ENCODE data around the gene ACLY. TPM values are rescaled to one million over a fixed set of nuclear protein-coding genes. Genes with fewer than 3 reads are reported as not detected.

ACLY gene
- total RNA-seq, 1 experiment from 2014 or later: 279 TPM

DNA sequence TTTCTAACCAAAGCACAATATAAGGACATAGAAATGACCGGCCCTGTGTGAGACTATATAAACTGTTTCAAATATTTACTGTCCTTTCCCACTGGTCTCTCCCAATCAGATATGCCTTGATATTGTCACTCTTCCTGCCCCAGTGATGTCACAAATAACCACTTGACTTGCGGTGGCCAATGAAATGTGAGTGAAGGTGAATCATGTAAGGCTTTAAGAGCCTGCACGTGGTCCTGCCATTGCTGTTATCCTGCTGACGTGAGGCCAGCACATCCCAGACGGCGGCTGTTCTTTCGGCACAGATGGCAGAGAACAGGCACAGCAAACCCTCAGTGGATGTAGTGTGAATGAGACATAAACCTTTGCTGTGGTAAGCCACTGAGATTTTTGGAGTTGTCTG is 48.1 kb downstream of the ACLY start:
- Histone ChIP-seq H3K9me3 (ENCODE audit: control insufficient read depth, low read depth, low read length) (no peaks in the 10 kb centered on the region), H3T11ph (ENCODE audit: low read length) (no peak overlapping the region), H4K20me1 (ENCODE audit: control insufficient read depth, insufficient read depth, insufficient read length) (no peaks in the 10 kb centered on the region), H2BK15ac (ENCODE audit: low read depth, low read length) (no peak overlapping the region), H4K8ac (replicated peaks; ENCODE audit: insufficient read length, low read depth, low read length) (no peak overlapping the region), H2BK12ac (ENCODE audit: insufficient read length, low read depth, low read length) (no peak overlapping the region), H3K4me2 (ENCODE audit: insufficient read depth, insufficient read length, low read length) (no peak overlapping the region), H3K56ac (ENCODE audit: insufficient read length, low read depth, low read length) (no peak overlapping the region), H3K4me1 (ENCODE audit: insufficient read depth, low read length) (no peaks in the 10 kb centered on the region), H3K23ac (ENCODE audit: insufficient read length, low read depth, low read length) (no peak overlapping the region), H2BK5ac (ENCODE audit: insufficient read length, low read length) (no peak overlapping the region), H4K5ac (ENCODE audit: insufficient read length, low read depth, low read length) (no peak overlapping the region), H3K14ac (ENCODE audit: insufficient read depth, low read length) (no peak overlapping the region), H3K9ac (ENCODE audit: extremely low read depth, insufficient read length, low read length) (no peak overlapping the region), H3K79me1 (ENCODE audit: insufficient read depth, low read depth, low read length, poor library complexity, severe bottlenecking) (no peaks in the 10 kb centered on the region), H2AFZ (ENCODE audit: low read length) (no peak overlapping the region), H3K4ac (ENCODE audit: low read depth, low read length) (no peak overlapping the region), H2AK5ac (ENCODE audit: insufficient read length, low read length) (no peak overlapping the region), H2BK20ac (ENCODE audit: low read depth, low read length, poor library complexity, severe bottlenecking) (no peak overlapping the region), H3K27ac (ENCODE audit: insufficient read length, low read depth, low read length) (no peak overlapping the region), H3K18ac (ENCODE audit: insufficient read length, low read depth, low read length) (no peak overlapping the region), H3K27me3 (ENCODE audit: insufficient read depth, low read length) (no peaks in the 10 kb centered on the region), H3K23me2 (ENCODE audit: insufficient read length, low read depth, low read length, poor library complexity, severe bottlenecking) (no peaks in the 10 kb centered on the region), H3K79me2 (ENCODE audit: insufficient read depth, low read length) (no peaks in the 10 kb centered on the region), H4K91ac (ENCODE audit: insufficient read length, low read depth, low read length) (no peak overlapping the region), H2BK120ac (ENCODE audit: low read depth, low read length, poor library complexity, severe bottlenecking) (no peak overlapping the region)
- H3K9me3 Mint-ChIP-seq: no peaks in the 10 kb centered on the region
- peaks cover 0 to under 1% of the 10 kb centered on the region in 2 experiments; a peak in 2 of 4 replicates for H3K4me1 Mint-ChIP-seq
- no peak for DNase-seq
- H3K36me3 Mint-ChIP-seq (ENCODE audit: insufficient read depth in 1 of 3, low read depth in 3 of 3): peaks cover 63 to 90% (median 83%) of the 10 kb centered on the region in 3 experiments
- TF ChIP-seq, protein P1, sequence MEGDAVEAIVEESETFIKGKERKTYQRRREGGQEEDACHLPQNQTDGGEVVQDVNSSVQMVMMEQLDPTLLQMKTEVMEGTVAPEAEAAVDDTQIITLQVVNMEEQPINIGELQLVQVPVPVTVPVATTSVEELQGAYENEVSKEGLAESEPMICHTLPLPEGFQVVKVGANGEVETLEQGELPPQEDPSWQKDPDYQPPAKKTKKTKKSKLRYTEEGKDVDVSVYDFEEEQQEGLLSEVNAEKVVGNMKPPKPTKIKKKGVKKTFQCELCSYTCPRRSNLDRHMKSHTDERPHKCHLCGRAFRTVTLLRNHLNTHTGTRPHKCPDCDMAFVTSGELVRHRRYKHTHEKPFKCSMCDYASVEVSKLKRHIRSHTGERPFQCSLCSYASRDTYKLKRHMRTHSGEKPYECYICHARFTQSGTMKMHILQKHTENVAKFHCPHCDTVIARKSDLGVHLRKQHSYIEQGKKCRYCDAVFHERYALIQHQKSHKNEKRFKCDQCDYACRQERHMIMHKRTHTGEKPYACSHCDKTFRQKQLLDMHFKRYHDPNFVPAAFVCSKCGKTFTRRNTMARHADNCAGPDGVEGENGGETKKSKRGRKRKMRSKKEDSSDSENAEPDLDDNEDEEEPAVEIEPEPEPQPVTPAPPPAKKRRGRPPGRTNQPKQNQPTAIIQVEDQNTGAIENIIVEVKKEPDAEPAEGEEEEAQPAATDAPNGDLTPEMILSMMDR (conservative IDR thresholded peaks at IDR 0.05): no peak
- H3K27me3 Mint-ChIP-seq (ENCODE audit: low read depth): no peaks in the 10 kb centered on the region
- H3K27ac Mint-ChIP-seq: no peak overlapping the region
- H3K4me3 Mint-ChIP-seq: no peak overlapping the region
- WGBS (ENCODE audit: extremely low coverage, insufficient read length, low lambda C conversion rate): no CpG with 5 or more reads among the region's 7 CpGs

Measured in H9 (cell line).